Breast epithelium (tissue), 4 donors: ENCODE measurements around the gene ZNF503. TPM values are rescaled to one million over a fixed set of nuclear protein-coding genes. Genes with fewer than 3 reads are reported as not detected.

ENCODE experiments used
- DNase-seq, 2 donors: peaks; one replicate each; pipeline ENCODE4 v3.0.0-alpha.2; 2019; ENCODE audit warnings: low spot score in 2 of 2
- H3K27ac ChIP-seq, 2 donors: fragments of 200-600 bp; sonication (generic) in 1 of 2; one replicate each; pipeline ENCODE4 v1.5.1; 2016 to 2019; ENCODE audit warnings: mild to moderate bottlenecking in 1 of 2
- H3K27me3 ChIP-seq, 2 donors: fragments of 200-600 bp; sonication (generic) in 1 of 2; one replicate each; pipeline versions ENCODE4 v1.5.1 to v1.6.0; 2017 to 2019; ENCODE audit warnings: control low read depth in 1 of 2, mild to moderate bottlenecking in 1 of 2
- H3K36me3 ChIP-seq: fragments of 200-600 bp; one replicate; pipeline ENCODE4 v1.5.1; 2019
- H3K4me1 ChIP-seq, 2 donors: fragments of 200-600 bp; sonication (generic); one replicate each; pipeline ENCODE4 v1.5.1; 2016 to 2019; ENCODE audit warnings: control low read depth in 1 of 2
- H3K4me3 ChIP-seq, 3 donors: fragments of 200-600 bp; sonication (generic); 1 replicate in 2 of 3; 2 replicates in 1 of 3; pipeline ENCODE4 v1.5.1; 2016 to 2019; ENCODE audit warnings: mild to moderate bottlenecking in 3 of 3, moderate library complexity in 2 of 3
- H3K9me3 ChIP-seq, 2 donors: fragments of 200-600 bp; sonication (generic) in 1 of 2; one replicate each; pipeline ENCODE4 v1.5.1; 2016 to 2019; ENCODE audit warnings: control low read depth in 1 of 2
- CTCF ChIP-seq, 3 donors: fragments of 450-650 bp; IDR thresholded peaks; one replicate each; pipeline ENCODE4 v1.5.1; 2016 to 2017; ENCODE audit warnings: antibody characterized with exemption in 3 of 3, mild to moderate bottlenecking in 3 of 3, moderate library complexity in 3 of 3
- POLR2A ChIP-seq: fragments of 450-650 bp; IDR thresholded peaks from one replicate; pipeline ENCODE4 v1.6.1; 2016; ENCODE audit warnings: antibody characterized with exemption, mild to moderate bottlenecking, moderate library complexity
- POLR2AphosphoS5 ChIP-seq, 3 donors: sonication (generic); formaldehyde crosslinking; IDR thresholded peaks; one replicate each; pipeline ENCODE4 v1.6.1; 2017; ENCODE audit warnings: antibody characterized with exemption in 3 of 3
- intact Hi-C: fragments of 100-400 bp; cut with DNase I; formaldehyde crosslinking; loops from one replicate; pipeline ENCODE4 v1.15.1; 2023; ENCODE audit warnings: low total_unique reads
- total RNA-seq, 3 donors: library from RNA; depleted of rRNA; stranded (reverse); fragments of >200 nt; gene quantifications; one replicate each; pipeline ENCODE4 v1.1.0, GENCODE V29; 2016

ZNF503 gene
- total RNA-seq, 3 donors from 2014 or later = 3.6 to 10.9 (median 7.6) TPM

DNA sequence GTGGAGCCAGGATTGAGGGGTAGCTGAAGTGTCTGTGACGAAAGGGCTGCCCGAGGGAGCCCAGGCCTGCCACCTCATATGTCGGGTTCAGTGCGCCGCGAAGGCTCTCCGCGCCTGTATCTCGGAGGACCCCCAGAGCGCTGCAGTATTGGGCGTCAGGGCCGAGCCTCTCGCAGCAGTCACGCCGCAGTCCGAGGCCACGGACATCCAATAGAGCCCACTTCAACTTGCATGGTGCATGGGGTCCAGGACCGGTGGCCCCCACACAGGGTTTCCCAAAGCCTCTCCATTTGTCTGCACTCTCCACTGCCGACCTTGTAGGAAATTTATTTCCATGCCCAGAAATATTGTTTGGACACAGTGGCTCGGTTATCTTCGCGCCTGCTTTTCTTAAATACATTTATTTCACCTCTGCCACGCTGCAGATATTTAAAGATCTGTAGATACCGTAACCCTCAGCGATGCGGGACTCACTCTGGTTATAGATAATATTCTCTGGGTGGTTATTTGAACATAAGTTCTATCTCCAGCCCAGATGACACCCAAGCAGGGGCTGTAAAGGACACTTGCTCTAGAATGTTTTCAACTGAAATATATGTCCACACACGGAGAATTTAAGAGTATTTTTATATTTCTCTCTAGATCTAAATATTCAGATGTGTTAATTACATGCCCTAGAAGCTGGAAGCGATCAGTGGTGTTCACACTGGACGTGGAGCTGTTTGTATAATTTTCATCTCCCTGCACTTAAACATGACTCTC is 5.1 kb upstream of the ZNF503 start:
- no peaks in the 10 kb centered on the region for H3K9me3 ChIP-seq
- H3K27me3 ChIP-seq = peaks cover 0 to 7% of the 10 kb centered on the region in 2 donors
- H3K36me3 ChIP-seq = no peaks in the 10 kb centered on the region
- H3K4me1 ChIP-seq = no peaks in the 10 kb centered on the region
- DNase-seq = no peak
- TF ChIP-seq POLR2AphosphoS5 (IDR thresholded peaks at IDR 0.05) = no peak
- no peak for TF ChIP-seq CTCF (IDR thresholded peaks at IDR 0.05)
- TF ChIP-seq POLR2A = no peak
- H3K27ac ChIP-seq = peak overlapping the region; percentile 87 to 94
- peak overlapping the region in 2 of 3 donors; percentile 81 to 82 for H3K4me3 ChIP-seq
- intact Hi-C loops = no loop called here

DNA sequence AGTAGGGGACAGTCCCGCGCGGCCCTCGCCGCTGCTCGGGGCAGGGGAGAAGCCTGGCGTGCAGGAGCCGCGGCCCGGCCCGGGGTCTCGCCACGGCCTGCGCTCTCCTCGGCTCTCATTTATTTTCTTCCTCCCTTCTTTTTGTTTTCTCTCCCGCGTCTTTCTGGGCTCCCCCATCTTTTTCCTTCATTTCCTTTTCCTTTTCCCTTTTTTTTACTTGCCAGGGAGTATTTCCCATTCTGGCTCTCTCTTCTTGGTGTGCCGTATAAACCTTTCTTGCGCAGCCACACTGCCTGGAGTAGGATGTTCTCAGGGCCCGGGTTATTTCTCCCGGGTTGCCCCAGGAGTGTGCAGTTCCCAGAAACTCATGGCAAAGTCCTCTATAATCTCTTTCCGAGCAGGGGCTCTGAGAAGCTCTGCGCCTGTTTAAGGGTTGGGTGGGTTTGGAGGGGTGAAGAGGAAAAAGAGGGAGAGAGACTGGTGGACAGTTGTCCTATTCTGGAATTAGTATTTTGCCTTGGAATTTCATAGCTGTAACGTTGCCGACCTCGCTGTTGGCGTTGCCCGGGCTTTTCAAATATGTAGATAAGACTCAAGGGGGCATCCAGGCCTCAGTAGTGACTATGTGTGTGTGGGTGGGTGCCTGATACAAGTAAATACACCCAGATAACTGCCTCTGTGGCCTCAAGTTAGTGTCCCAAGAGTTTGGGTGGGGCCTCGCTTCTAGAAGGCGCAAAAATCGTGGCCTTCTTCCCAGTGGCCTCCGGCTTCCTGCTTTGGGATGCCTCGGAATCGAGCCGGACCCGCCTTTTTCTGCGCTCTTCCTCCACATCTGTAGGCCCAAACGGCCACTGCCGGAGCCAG is 4.3 kb upstream of the ZNF503 start:
- H3K4me3 ChIP-seq = peak overlapping the region; percentile 80 to 82 (median 81)
- H3K9me3 ChIP-seq = no peaks in the 10 kb centered on the region
- no peaks in the 10 kb centered on the region for H3K4me1 ChIP-seq
- intact Hi-C loops = no loop called here
- peaks cover 0 to 7% of the 10 kb centered on the region in 2 donors for H3K27me3 ChIP-seq
- peak in 1 of 2 donors; percentile 26 for DNase-seq
- no peaks in the 10 kb centered on the region for H3K36me3 ChIP-seq
- no peak for TF ChIP-seq POLR2A
- TF ChIP-seq CTCF (IDR thresholded peaks at IDR 0.05) = no peak
- TF ChIP-seq POLR2AphosphoS5 (IDR thresholded peaks at IDR 0.05) = no peak
- peak overlapping the region; percentile 94 for H3K27ac ChIP-seq

- peak overlapping the region; percentile 80 to 82 (median 81) for H3K4me3 ChIP-seq
- H3K4me1 ChIP-seq = no peaks in the 10 kb centered on the region
- DNase-seq = peak in 1 of 2 donors; percentile 29
- peak overlapping the region; percentile 94 for H3K27ac ChIP-seq
- TF ChIP-seq CTCF (IDR thresholded peaks at IDR 0.05) (no peak), POLR2AphosphoS5 (IDR thresholded peaks at IDR 0.05) (no peak), POLR2A (no peak)
- H3K27me3 ChIP-seq = peaks cover 0 to 7% of the 10 kb centered on the region in 2 donors
- intact Hi-C loops = no loop called here
- no peaks in the 10 kb centered on the region for H3K36me3 ChIP-seq
- no peaks in the 10 kb centered on the region for H3K9me3 ChIP-seq
Observed at GRCh38 chr10:75404815-75405597, 3.4 kb upstream of the ZNF503 start.

DNA sequence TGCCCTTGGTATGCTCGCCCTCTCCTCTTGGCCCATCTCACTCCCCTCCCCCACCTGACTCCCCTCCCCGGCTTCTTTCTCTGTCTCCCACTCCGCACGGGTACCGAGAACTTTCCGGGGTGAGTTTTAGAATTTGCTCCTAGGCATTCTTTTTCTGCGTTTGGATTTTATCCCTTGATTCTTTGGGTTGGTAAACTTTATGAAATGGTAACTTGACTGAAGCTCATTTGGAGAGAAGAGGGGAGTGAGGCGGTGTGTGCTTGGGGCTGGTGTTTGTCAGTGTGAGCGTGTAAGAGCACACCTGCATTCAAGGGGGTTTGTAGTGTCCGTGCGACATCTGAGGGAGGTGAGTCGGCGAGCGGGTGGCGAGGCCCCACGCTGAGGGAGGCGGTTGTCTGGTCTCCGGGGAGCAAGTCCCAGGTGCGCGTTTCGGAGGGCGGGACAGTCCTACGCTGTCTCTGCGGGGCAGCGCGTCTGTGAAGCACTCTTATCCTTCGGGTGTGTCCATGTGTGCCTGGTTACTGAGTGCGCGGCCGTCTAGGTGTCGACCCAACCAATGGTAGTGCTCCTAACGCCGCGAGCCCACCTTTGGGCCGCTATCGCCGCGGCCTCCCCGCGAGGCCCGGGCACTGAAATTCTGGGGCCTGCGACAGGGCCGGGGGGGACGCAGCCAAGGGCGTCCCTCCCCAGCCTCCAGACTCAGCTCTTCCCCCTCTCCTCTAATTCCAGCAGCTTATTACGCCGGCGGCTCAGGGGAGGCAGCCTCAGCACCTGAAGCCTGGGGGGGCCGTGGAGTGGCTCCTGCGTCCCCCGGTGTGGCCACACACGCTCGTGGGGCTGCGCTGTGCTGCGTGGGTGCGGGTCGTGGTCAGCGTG is 2.6 kb upstream of the ZNF503 start:
- Histone ChIP-seq H3K27me3 (peaks cover 0 to 7% of the 10 kb centered on the region in 2 donors), H3K4me1 (peaks cover 0 to 2% of the 10 kb centered on the region in 2 donors), H3K9me3 (no peaks in the 10 kb centered on the region), H3K36me3 (no peaks in the 10 kb centered on the region), H3K4me3 (peak overlapping the region; percentile 80 to 82 (median 81)), H3K27ac (peak overlapping the region; percentile 94)
- intact Hi-C loops = no loop called here
- no peak for TF ChIP-seq POLR2AphosphoS5 (IDR thresholded peaks at IDR 0.05)
- no peak for TF ChIP-seq POLR2A
- TF ChIP-seq CTCF (IDR thresholded peaks at IDR 0.05) = no peak
- DNase-seq = peak; percentile 54 to 62
